Measurements from ENCODE around the gene KCNS3.

KCNS3 gene

DNA sequence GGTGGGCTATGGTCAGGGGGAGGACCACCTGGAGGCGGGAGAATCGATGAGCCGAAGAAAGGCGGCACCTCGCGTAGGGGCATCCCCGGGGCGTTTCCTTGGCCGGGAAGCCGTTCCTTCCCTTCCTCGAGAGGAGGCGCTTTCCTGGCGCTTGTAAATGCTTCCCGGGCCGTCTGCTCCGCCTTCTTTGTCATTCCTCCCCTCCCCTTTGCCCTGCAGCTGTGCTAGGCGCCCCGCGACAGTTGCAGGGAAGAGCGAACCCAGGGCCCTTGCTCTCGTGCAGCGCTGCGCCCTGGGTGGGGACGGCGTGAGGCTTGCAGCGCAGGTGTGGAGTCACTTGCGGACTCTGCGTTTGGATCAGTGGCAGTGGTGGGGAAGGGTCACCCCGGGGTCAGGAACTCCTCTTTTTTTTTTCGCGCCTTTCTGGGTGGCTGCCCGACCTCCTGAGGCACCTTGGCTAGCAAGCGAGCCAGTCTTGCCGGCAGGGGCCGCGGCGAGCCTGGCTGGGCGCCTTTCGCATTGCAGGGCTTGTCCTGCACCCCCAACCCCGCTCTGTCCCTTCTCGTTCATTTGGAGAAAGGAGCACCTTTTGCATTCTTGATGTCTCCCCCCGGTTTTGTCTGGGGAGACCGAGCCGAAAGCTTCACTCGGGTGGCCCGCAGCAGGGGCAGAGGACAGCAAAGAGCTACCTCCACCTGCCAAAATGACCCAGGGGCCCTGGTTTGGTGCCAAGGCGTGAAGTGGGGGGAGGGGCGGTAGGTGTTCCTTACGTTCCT is 858 bp downstream of the KCNS3 start:
- DNase-seq (ENCODE audit: low read depth): no peak

- DNase-seq (ENCODE audit: low read depth): no peak
These were observed 1.4 kb downstream of the KCNS3 start for GRCh38 chr2:17879913-17880274.

GRCh38 chr2:17892770-17893534 is 14.5 kb downstream of the KCNS3 start:
- no peak for DNase-seq (ENCODE audit: low read depth)

DNA sequence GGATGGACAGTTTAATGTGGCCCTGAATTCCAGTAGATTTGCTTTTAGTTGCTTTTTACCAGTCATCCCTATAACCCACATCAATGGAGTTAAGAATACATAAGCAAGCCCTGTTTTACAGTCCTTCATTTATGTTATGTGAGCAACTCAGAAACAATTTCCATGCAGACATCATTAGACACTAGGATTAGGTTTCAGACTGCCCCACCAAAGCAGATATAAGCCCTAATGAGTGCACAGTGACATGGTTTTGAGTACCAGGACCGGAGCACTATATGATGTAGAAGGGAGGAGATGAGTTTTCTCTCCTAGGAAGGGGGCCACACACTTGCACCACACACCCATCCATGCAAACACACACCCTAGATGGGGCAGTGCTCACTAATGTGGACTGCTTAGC is 15.5 kb downstream of the KCNS3 start:
- no peak for DNase-seq (ENCODE audit: low read depth)

DNA sequence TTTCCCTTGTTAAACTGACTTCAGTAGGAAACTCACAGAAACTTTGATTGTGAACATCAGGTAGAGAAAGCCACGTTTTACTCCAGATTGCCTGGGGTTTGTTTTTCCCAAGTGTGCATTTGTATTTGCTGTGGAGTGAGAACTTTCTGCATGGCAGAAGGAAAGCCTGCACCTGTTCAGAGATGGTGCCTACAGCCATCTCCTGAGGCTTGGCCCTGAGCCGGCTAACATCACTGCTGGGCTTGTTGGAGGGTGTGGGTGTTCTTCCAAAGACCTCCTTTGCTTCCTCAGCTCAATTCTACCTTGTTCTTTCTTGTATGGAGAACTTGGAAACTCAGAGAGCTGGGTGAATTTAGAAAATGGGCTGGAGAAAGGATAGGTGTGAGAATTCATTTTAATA is 16.1 kb downstream of the KCNS3 start:
- DNase-seq (ENCODE audit: low read depth): no peak

DNA sequence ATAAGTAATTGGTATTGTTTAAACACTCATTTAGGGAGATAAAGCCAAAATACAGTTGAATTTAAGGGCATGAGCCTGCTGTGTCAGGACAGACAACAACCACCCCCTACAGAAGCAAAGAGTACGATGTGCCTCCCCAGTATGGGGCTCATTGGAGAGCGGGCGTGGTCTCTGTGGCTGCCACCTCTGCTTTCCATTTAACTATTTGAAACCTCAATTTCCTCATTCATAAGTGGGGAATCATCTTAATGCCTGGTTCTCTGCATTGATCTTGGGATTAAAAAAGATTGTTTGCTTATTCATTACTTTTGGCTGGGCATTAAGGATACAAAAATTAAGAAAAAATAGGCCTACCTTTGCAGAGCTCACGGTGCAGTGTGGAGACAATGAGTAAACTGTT is 21.4 kb downstream of the KCNS3 start:
- no peak for DNase-seq (ENCODE audit: low read depth)

- DNase-seq (ENCODE audit: low read depth): no peak
These were observed 22.8 kb downstream of the KCNS3 start for GRCh38 chr2:17901246-17901645.

- DNase-seq (ENCODE audit: low read depth): no peak
These were observed 32.5 kb downstream of the KCNS3 start for GRCh38 chr2:17910980-17911379.

DNA sequence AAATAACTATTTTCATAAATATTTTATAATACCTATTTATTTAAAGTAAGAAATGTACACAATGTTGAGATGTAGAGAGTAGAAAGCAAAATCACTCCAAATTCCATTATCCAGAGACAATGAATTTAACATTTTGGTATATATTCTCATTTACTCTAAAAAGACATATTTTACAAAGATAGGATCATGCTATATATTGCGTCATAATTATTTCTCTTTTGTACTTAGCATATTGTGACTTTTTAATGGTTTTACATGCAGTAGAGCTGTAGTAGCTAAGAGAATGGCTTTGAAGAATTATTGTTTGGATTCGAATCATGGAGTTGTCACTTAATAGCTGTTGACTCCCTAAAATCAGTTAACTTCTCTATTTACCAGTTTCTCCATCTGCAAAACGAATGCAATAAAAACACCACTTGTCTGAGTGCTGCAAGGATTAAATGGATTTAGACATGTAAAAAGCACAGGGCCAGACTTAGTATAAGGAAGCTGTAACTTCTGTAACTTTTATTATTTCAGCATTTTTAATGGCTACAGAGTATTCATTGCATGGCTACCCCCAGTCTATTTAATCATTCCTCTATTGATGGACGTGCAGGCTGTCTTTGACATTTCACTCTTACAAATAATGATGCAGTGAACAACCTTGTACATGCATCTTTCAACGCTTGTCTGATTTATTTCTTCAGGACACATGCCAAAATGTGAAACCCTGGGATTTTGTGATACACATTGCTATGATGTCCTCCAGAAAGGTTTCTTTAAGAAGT is 33.2 kb downstream of the KCNS3 start:
- DNase-seq (ENCODE audit: low read depth): no peak

DNA sequence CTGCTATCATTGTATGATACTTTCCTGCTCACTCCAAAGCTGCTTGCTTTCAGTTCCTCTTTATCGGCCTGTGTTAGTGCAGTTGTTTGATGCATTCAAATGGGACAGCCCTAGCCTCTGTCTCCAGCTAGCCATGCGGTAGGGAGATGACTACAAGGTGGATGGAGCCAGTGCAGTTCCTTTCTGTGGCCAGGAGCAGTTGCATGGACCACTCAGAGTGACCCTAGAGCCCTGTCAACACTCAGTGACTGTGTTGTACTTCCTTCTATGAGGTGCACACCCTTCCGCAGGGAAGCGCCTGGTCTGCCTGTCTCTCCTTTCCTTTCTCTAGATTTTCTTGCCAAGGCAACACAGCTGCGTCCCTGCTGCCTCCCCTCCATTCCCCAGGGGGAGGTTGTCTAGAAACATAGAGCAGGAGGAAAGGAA is 33.8 kb downstream of the KCNS3 start:
- DNase-seq (ENCODE audit: low read depth): no peak

- DNase-seq (ENCODE audit: low read depth): no peak
These were observed 36.6 kb downstream of the KCNS3 start for GRCh38 chr2:17915099-17915498.

GRCh38 chr2:17915811-17916518 is 37.5 kb downstream of the KCNS3 start:
- DNase-seq (ENCODE audit: low read depth): no peak

DNA sequence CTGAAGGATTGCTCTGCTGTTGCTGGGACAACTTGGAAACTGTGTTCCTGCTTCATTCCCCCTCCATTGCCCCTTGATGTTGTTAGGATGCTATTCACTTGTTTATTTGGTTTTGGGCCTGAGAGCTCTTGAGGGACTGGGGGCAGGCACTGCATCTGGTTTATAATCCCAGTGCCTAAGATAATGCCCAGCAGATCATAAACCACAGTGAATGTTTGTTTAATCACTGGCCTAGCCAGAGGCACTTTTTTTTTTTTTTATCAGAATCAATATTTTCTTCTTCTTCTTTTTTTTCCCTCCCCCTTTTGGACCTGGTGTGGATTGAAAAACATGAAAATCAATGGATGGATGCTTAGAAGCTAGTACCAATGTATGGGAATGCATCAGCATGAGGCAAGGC is 38.1 kb downstream of the KCNS3 start:
- no peak for DNase-seq (ENCODE audit: low read depth)

GRCh38 chr2:17918789-17919188 is 40.3 kb downstream of the KCNS3 start:
- no peak for DNase-seq (ENCODE audit: low read depth)

- no peak for DNase-seq (ENCODE audit: low read depth)
These were observed 52.3 kb downstream of the KCNS3 start for GRCh38 chr2:17930773-17931172.

DNA sequence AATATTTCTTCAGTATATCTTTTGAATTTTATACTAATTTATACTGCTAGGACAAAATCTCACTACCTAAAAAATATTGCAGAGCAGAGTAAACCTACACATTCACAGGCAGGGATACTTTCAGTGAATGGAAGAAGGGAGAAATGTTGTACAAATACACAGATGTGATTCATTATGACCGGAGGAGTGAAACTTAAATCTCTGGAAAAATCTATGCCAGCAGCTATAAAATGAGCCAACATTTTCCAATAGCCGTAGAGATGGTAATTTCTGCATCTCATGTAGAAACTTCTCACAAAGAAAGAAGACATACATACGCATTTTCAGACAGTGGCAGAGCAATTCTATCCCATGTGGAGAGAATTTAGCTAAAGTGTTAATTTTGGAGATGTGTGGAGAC is 54.8 kb downstream of the KCNS3 start:
- DNase-seq (ENCODE audit: low read depth): no peak

- no peak for DNase-seq (ENCODE audit: low read depth)
These were observed 56.3 kb downstream of the KCNS3 start for GRCh38 chr2:17934721-17935120.

DNA sequence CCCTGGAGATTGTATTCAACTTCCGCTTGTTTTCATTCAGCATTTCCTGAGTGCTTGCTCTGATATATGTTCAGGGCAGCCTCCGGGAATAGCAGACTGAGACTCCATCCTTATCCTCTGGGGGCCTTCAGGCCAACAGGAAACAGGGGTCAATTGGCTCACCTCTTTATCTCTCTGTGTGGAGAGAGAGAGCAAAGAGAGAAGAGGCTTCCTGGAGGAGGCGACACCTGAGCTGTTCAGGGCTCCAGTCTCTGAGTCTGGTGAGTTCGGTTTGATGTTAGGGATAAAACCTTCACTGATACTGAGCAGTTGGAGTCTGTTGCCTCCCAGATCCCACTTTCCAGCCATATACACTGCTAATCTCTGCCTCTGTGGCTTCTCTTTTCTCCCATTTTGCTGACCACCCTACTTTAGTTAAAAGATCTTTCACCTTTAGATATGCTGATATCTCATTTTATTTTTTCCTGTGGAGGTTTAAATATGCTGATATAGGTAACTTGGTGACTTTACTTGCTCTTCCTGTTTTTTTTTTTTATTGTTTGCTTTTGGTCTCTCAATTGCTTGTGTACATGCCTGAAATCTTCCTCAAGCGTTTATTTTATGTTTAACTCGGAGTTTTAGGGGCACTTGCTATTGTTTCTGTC is 56.9 kb downstream of the KCNS3 start:
- no peak for DNase-seq (ENCODE audit: low read depth)

DNA sequence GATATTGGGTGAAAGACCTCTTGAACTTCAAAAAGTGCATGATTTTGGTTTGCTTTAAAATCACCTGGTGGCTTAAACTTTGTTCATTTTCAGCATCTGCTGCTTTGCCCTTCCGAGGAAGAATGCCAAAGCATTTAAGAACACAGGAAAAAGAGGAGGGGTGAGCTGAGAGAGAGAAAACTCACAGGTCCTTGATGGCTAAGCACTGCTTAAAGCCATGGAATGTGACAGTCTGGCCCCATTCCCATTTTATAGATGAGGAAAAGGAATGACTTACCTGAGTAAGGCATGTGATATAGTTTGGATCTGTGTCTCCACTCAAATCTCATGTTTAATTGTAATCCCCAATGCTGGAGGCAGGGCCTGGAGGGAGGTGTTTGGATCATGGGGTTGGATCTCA is 58.1 kb downstream of the KCNS3 start:
- DNase-seq (ENCODE audit: low read depth): no peak

DNA sequence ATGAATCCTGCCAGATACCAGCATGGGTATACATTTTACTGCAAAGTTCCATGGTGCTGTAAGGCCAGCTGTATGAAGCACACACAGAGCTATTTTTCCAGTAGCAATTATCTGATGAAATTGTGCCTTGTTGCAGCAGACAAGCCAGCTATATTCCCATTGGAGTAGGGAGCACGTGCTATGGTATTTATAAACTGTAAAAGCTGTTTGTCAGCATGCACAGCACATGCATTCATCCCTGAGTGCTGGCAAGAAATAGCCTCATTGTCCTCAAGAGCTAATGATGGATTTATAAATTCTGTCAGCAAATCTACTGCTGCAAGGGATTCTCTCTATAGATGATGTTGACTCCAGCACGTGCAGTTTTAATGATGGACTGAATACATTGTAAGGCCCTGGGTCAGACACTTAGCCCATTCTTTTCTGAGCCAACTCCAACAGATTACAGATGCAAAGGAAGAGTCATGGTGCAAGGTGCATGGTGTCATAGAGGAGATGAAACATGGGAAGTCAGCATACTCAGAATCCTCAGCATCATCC is 61.7 kb downstream of the KCNS3 start:
- DNase-seq (ENCODE audit: low read depth): no peak

DNA sequence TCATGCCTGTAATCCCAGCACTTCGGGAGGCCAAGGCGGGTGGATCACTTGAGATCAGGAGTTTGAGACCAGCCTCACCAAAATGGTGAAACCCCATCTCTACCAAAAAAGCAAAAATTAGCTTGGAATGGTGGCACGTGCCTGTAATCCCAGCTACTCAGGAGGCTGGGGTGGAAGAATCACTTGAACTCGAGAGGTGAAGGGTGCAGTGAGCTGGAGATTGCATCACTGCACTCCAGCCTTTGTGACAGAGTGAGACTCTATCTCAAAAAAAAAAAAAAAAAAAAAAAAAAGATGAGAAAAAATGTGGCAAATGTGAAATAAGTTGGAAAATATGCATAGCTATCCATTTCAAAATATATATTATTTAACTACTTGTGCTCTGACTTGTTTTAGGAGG is 65.0 kb downstream of the KCNS3 start:
- no peak for DNase-seq (ENCODE audit: low read depth)

GRCh38 chr2:17947113-17947512 is 68.6 kb downstream of the KCNS3 start:
- no peak for DNase-seq (ENCODE audit: low read depth)

Data from activated T-helper 9 cell treated with anti-CD3 and anti-CD28 coated beads, Interleukin-2, amount 50 U/mL, for 16 hours (primary cell).